Activated T-helper 9 cell treated with anti-CD3 and anti-CD28 coated beads, Interleukin-2, amount 50 U/mL, for 16 hours (primary cell): ENCODE results near the gene KPNA6.

Source experiments
- DNase-seq: peaks from one replicate; pipeline ENCODE4 v3.0.0-alpha.2; 2020; ENCODE audit warnings: low read depth

Gene KPNA6

GRCh38 chr1:32219022-32219421 lies 111.2 kb downstream of the KPNA6 start:
- DNase-seq = no peak

GRCh38 chr1:32220746-32221580 lies 113.1 kb downstream of the KPNA6 start:
- DNase-seq = no peak

GRCh38 chr1:32221581-32221979 lies 113.7 kb downstream of the KPNA6 start:
- DNase-seq = no peak

GRCh38 chr1:32221980-32222755 lies 114.3 kb downstream of the KPNA6 start, which contains the start of the genes EIF3I and TMEM234:
Gene EIF3I, plus strand, starts transcription at chr1:32222407. Its CDS starts 35 bp downstream, at chr1:32222442.
Gene TMEM234, minus strand, starts transcription at chr1:32222353. Its CDS starts 31 bp downstream, at chr1:32222322.
- peak; percentile 87 for DNase-seq

- no peak for DNase-seq
Measured at GRCh38 chr1:32223683-32224082, 115.8 kb downstream of the KPNA6 start.

GRCh38 chr1:32224285-32224684 lies 116.4 kb downstream of the KPNA6 start:
- DNase-seq = no peak
